Measurements from ENCODE around the gene UQCRH. TPM values are rescaled to one million over a fixed set of nuclear protein-coding genes. Genes with fewer than 3 reads are reported as not detected.

The UQCRH gene
- total and polyA plus RNA-seq, 2 of the 8 experiments (the other 6 are each of a cell fraction or from before 2014, with no cell fraction given), result 626 to 1,112 TPM

DNA sequence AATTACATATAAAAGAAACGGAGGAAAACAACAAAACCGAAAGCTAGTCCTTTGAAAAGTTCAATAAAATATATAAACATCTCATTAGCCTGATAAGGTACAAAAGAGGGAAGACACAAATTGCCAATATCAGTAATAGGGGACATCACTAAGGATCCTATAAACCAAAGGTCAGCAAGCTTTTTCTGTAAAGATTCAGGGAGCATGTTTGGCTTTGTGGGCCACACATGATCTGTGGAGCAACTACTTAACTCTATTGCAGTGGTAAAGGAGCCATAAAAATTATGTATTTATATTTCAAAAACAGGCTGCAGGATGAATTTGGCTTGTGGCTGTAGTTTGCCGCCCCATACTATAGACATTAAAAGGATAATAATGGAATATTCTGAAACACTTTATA lies 31.6 kb downstream of the UQCRH start (continued):
- TF ChIP-seq, protein P1, sequence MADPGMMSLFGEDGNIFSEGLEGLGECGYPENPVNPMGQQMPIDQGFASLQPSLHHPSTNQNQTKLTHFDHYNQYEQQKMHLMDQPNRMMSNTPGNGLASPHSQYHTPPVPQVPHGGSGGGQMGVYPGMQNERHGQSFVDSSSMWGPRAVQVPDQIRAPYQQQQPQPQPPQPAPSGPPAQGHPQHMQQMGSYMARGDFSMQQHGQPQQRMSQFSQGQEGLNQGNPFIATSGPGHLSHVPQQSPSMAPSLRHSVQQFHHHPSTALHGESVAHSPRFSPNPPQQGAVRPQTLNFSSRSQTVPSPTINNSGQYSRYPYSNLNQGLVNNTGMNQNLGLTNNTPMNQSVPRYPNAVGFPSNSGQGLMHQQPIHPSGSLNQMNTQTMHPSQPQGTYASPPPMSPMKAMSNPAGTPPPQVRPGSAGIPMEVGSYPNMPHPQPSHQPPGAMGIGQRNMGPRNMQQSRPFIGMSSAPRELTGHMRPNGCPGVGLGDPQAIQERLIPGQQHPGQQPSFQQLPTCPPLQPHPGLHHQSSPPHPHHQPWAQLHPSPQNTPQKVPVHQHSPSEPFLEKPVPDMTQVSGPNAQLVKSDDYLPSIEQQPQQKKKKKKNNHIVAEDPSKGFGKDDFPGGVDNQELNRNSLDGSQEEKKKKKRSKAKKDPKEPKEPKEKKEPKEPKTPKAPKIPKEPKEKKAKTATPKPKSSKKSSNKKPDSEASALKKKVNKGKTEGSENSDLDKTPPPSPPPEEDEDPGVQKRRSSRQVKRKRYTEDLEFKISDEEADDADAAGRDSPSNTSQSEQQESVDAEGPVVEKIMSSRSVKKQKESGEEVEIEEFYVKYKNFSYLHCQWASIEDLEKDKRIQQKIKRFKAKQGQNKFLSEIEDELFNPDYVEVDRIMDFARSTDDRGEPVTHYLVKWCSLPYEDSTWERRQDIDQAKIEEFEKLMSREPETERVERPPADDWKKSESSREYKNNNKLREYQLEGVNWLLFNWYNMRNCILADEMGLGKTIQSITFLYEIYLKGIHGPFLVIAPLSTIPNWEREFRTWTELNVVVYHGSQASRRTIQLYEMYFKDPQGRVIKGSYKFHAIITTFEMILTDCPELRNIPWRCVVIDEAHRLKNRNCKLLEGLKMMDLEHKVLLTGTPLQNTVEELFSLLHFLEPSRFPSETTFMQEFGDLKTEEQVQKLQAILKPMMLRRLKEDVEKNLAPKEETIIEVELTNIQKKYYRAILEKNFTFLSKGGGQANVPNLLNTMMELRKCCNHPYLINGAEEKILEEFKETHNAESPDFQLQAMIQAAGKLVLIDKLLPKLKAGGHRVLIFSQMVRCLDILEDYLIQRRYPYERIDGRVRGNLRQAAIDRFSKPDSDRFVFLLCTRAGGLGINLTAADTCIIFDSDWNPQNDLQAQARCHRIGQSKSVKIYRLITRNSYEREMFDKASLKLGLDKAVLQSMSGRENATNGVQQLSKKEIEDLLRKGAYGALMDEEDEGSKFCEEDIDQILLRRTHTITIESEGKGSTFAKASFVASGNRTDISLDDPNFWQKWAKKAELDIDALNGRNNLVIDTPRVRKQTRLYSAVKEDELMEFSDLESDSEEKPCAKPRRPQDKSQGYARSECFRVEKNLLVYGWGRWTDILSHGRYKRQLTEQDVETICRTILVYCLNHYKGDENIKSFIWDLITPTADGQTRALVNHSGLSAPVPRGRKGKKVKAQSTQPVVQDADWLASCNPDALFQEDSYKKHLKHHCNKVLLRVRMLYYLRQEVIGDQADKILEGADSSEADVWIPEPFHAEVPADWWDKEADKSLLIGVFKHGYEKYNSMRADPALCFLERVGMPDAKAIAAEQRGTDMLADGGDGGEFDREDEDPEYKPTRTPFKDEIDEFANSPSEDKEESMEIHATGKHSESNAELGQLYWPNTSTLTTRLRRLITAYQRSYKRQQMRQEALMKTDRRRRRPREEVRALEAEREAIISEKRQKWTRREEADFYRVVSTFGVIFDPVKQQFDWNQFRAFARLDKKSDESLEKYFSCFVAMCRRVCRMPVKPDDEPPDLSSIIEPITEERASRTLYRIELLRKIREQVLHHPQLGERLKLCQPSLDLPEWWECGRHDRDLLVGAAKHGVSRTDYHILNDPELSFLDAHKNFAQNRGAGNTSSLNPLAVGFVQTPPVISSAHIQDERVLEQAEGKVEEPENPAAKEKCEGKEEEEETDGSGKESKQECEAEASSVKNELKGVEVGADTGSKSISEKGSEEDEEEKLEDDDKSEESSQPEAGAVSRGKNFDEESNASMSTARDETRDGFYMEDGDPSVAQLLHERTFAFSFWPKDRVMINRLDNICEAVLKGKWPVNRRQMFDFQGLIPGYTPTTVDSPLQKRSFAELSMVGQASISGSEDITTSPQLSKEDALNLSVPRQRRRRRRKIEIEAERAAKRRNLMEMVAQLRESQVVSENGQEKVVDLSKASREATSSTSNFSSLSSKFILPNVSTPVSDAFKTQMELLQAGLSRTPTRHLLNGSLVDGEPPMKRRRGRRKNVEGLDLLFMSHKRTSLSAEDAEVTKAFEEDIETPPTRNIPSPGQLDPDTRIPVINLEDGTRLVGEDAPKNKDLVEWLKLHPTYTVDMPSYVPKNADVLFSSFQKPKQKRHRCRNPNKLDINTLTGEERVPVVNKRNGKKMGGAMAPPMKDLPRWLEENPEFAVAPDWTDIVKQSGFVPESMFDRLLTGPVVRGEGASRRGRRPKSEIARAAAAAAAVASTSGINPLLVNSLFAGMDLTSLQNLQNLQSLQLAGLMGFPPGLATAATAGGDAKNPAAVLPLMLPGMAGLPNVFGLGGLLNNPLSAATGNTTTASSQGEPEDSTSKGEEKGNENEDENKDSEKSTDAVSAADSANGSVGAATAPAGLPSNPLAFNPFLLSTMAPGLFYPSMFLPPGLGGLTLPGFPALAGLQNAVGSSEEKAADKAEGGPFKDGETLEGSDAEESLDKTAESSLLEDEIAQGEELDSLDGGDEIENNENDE (IDR thresholded peaks at IDR 0.05; ENCODE audit: insufficient replicate concordance, low read length), result no peak
- TF ChIP-seq BACH1 (IDR thresholded peaks at IDR 0.05; ENCODE audit: low read length) (no peak), EP300 (IDR thresholded peaks at IDR 0.05; ENCODE audit: borderline replicate concordance in 1 of 2, low read depth in 2 of 2, low read length in 2 of 2) (no peak), SIN3A (conservative IDR thresholded peaks at IDR 0.05 in 1 of 2, IDR thresholded peaks at IDR 0.05 in 1 of 2; ENCODE audit: low read depth in 1 of 2, low read length in 2 of 2) (no peak), JUN (IDR thresholded peaks at IDR 0.05; ENCODE audit: low read depth, low read length) (no peak)
